Measurements from ENCODE around the gene UTP15. TPM values are rescaled to one million over a fixed set of nuclear protein-coding genes. Genes with fewer than 3 reads are reported as not detected.

The UTP15 gene
- total RNA-seq, 1 experiment from 2014 or later = 35.2 TPM

DNA sequence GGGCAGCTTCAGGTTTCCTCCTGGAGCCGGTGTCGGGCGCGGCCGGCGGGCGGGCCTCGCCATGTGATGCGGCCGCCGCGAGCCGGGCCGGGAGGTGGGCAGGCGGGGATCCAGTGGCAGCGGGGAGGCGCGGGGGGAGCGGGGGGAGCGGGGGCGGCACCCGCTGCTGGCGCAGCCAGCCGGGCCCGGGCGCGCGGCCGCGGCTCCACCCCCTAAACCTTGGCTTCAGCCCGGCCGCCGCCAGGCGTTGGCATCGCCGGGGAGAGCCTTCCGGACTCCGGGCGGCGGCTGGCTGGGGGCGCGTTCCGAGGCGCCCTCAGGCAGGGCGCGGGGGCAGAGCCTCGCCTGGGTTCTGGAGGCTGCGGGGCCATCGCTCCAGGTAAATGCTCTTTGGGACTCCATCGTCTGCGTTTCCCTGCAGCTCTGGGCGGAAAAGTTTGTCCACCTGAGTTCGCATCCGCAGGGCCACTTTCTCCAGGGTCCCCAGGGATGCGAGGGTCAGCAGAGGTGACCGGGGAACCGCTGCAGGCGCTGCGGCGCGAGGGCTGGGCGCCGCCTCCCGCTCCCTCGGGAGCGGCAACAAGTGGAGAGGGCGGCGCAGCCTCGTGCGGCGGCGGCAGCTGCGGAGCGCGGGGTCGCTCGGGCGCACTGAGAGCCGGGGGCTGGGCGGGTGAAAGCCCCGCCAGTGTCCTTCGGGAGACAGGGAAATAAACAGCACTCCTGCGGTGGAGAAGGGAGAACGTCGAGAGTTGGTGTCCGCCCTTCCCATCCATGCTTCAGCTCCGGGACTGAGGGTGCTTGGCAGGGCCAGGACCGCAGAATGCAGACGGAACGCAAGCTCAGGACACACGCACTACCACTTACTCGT, 60.6 kb downstream of the UTP15 start, which contains the start of gene ARHGEF28:
Gene ARHGEF28 (plus strand): TSS at position 253 of the 868 bp plus-strand sequence. CDS start 58,656 bp downstream, outside the sequence.
- H3K4me1 Mint-ChIP-seq = peaks cover 26% of the 10 kb centered on the region
- TF ChIP-seq SMAD4 (CRISPR knock-in tag; IDR thresholded peaks at IDR 0.05) (no peak), ETV6 (CRISPR knock-in tag; IDR thresholded peaks at IDR 0.05) (0 out of 2 replicates have a peak, but pooled peaks have one; percentile 26), SOX15 (CRISPR knock-in tag; IDR thresholded peaks at IDR 0.05) (no peak)
- TF ChIP-seq, protein P1, sequence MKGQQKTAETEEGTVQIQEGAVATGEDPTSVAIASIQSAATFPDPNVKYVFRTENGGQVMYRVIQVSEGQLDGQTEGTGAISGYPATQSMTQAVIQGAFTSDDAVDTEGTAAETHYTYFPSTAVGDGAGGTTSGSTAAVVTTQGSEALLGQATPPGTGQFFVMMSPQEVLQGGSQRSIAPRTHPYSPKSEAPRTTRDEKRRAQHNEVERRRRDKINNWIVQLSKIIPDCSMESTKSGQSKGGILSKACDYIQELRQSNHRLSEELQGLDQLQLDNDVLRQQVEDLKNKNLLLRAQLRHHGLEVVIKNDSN (CRISPR knock-in tag; IDR thresholded peaks at IDR 0.05) = no peak
- TF ChIP-seq, protein P2, sequence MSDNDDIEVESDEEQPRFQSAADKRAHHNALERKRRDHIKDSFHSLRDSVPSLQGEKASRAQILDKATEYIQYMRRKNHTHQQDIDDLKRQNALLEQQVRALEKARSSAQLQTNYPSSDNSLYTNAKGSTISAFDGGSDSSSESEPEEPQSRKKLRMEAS (CRISPR knock-in tag; IDR thresholded peaks at IDR 0.05) = 0 out of 2 replicates have a peak, but pooled peaks have one; percentile 25
- TF ChIP-seq, protein P3, sequence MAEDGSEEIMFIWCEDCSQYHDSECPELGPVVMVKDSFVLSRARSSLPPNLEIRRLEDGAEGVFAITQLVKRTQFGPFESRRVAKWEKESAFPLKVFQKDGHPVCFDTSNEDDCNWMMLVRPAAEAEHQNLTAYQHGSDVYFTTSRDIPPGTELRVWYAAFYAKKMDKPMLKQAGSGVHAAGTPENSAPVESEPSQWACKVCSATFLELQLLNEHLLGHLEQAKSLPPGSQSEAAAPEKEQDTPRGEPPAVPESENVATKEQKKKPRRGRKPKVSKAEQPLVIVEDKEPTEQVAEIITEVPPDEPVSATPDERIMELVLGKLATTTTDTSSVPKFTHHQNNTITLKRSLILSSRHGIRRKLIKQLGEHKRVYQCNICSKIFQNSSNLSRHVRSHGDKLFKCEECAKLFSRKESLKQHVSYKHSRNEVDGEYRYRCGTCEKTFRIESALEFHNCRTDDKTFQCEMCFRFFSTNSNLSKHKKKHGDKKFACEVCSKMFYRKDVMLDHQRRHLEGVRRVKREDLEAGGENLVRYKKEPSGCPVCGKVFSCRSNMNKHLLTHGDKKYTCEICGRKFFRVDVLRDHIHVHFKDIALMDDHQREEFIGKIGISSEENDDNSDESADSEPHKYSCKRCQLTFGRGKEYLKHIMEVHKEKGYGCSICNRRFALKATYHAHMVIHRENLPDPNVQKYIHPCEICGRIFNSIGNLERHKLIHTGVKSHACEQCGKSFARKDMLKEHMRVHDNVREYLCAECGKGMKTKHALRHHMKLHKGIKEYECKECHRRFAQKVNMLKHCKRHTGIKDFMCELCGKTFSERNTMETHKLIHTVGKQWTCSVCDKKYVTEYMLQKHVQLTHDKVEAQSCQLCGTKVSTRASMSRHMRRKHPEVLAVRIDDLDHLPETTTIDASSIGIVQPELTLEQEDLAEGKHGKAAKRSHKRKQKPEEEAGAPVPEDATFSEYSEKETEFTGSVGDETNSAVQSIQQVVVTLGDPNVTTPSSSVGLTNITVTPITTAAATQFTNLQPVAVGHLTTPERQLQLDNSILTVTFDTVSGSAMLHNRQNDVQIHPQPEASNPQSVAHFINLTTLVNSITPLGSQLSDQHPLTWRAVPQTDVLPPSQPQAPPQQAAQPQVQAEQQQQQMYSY (CRISPR knock-in tag; IDR thresholded peaks at IDR 0.05) = no peak
- no peaks in the 10 kb centered on the region for H3K9me3 Mint-ChIP-seq
- CTCF ChIA-PET = interaction anchor here (1.1 to 2.4 kb wide), 6 partner anchors 29 to 157 kb away, joined by 3 to 10 read pairs (median 4); no protein-coding TSS in a partner anchor
- H3K36me3 Mint-ChIP-seq = no peaks in the 10 kb centered on the region
- H3K27ac Mint-ChIP-seq = no peak within 1 kb of the TSS
- DNase-seq (ENCODE audit: low spot score) (peak; percentile 59), ATAC-seq (peak; percentile 80)
- peaks cover 36% of the 10 kb centered on the region for H3K27me3 Mint-ChIP-seq (ENCODE audit: low read depth)
- peak within 1 kb of the TSS; percentile 67 for H3K4me3 Mint-ChIP-seq
- POLR2A ChIA-PET = no interaction called here

DNA sequence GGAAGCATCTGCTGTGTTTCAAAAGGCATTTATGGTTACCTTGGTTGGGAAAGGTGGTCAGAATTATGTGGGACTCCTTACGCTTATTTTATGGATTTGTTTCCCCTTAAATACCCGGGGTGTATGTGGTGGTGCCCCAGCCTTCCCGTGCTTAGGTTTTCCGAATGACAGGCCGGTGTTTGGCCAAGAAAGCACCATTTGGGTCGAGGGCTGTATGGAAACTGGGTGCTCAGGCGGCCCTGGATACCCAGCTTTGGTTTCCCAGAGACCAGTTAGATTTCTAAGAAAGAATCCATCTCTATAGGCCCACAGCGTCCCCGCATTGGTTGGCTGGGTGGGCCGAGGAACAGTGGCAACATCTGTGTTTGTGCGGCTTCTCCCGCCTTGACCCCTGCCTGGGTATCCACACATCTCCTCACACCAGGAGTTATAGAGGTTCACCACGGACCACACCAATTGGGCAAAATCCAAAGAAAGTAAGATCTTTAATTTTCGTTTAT, 61.3 kb downstream of the UTP15 start:
- Mint-ChIP-seq H3K4me3 (peak overlapping the region; percentile 60), H3K27ac (no peak overlapping the region), H3K27me3 (ENCODE audit: low read depth) (peaks cover 36% of the 10 kb centered on the region), H3K4me1 (peaks cover 26% of the 10 kb centered on the region), H3K9me3 (no peaks in the 10 kb centered on the region), H3K36me3 (no peaks in the 10 kb centered on the region)
- DNase-seq (ENCODE audit: low spot score) (no peak), ATAC-seq (no peak)
- POLR2A ChIA-PET = no interaction called here
- CTCF ChIA-PET = interaction anchor here (1.1 to 2.4 kb wide), 4 partner anchors 29 to 156 kb away, joined by 3 to 10 read pairs (median 4); no protein-coding TSS in a partner anchor
- no peak for TF ChIP-seq CREM (CRISPR knock-in tag; IDR thresholded peaks at IDR 0.05)
- TF ChIP-seq ZNF317 (CRISPR knock-in tag; IDR thresholded peaks at IDR 0.05; ENCODE audit: borderline replicate concordance, low read depth) = no peak
- no peak for TF ChIP-seq ZNF671 (CRISPR knock-in tag; IDR thresholded peaks at IDR 0.05)
- TF ChIP-seq CREB1 (CRISPR knock-in tag; IDR thresholded peaks at IDR 0.05) = no peak
- TF ChIP-seq, protein P4, sequence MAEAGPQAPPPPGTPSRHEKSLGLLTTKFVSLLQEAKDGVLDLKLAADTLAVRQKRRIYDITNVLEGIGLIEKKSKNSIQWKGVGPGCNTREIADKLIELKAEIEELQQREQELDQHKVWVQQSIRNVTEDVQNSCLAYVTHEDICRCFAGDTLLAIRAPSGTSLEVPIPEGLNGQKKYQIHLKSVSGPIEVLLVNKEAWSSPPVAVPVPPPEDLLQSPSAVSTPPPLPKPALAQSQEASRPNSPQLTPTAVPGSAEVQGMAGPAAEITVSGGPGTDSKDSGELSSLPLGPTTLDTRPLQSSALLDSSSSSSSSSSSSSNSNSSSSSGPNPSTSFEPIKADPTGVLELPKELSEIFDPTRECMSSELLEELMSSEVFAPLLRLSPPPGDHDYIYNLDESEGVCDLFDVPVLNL (CRISPR knock-in tag; IDR thresholded peaks at IDR 0.05; ENCODE audit: borderline replicate concordance, low read depth) = no peak
- no peak for TF ChIP-seq IRF2 (CRISPR knock-in tag; IDR thresholded peaks at IDR 0.05; ENCODE audit: borderline replicate concordance, low read depth)
- TF ChIP-seq, protein P3 (CRISPR knock-in tag; IDR thresholded peaks at IDR 0.05) = no peak
- TF ChIP-seq RORB (CRISPR knock-in tag; IDR thresholded peaks at IDR 0.05) = no peak
- no peak for TF ChIP-seq KAT7 (CRISPR knock-in tag; IDR thresholded peaks at IDR 0.05; ENCODE audit: borderline replicate concordance)
- TF ChIP-seq, protein P5, sequence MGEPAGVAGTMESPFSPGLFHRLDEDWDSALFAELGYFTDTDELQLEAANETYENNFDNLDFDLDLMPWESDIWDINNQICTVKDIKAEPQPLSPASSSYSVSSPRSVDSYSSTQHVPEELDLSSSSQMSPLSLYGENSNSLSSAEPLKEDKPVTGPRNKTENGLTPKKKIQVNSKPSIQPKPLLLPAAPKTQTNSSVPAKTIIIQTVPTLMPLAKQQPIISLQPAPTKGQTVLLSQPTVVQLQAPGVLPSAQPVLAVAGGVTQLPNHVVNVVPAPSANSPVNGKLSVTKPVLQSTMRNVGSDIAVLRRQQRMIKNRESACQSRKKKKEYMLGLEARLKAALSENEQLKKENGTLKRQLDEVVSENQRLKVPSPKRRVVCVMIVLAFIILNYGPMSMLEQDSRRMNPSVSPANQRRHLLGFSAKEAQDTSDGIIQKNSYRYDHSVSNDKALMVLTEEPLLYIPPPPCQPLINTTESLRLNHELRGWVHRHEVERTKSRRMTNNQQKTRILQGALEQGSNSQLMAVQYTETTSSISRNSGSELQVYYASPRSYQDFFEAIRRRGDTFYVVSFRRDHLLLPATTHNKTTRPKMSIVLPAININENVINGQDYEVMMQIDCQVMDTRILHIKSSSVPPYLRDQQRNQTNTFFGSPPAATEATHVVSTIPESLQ (CRISPR knock-in tag; IDR thresholded peaks at IDR 0.05) = no peak
- TF ChIP-seq, protein P6, sequence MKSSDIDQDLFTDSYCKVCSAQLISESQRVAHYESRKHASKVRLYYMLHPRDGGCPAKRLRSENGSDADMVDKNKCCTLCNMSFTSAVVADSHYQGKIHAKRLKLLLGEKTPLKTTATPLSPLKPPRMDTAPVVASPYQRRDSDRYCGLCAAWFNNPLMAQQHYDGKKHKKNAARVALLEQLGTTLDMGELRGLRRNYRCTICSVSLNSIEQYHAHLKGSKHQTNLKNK (CRISPR knock-in tag; IDR thresholded peaks at IDR 0.05) = no peak
- no peak for TF ChIP-seq GABPB1 (CRISPR knock-in tag; IDR thresholded peaks at IDR 0.05)
- no peak for TF ChIP-seq NFATC4 (CRISPR knock-in tag; IDR thresholded peaks at IDR 0.05)
